ENCODE measurements around the gene YJU2. TPM values are rescaled to one million over a fixed set of nuclear protein-coding genes. Genes with fewer than 3 reads are reported as not detected.

Gene YJU2
- polyA plus RNA-seq, 1 donor from 2014 or later: 32.6 TPM

DNA sequence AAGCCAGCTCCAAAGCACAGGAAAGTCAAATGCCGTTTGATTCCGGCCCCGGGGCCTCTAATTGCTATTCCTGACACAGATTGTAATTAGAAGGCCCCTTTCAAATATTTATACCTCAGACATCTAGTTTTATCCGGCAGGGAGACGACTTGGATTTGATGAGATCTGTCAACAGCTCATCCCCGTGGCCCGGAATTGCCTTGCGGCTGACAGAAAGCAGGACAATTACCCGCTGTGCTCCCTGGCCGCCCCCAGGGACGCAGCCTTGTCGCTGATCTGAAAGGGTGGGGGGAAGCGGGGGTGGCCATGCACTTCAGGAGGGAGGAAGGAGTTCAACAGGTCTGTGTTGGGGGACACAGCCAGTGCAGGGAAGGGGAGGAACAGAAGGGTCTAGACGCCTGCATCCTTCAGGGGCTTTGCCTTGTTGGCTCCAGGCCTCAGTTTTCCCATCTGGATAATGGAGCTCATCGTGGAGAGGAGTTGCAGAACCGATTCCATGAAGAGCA, 30.4 kb downstream of the YJU2 start:
- Histone ChIP-seq H3K27ac (ENCODE audit: low read length) (peak overlapping the region; percentile 86), H3K9ac (ENCODE audit: low read length) (peak overlapping the region; percentile 56), H4K20me1 (ENCODE audit: insufficient read depth) (no peaks in the 10 kb centered on the region), H3K36me3 (ENCODE audit: insufficient read depth, low read length) (no peaks in the 10 kb centered on the region), H2AFZ (ENCODE audit: low read depth, low read length) (no peak overlapping the region), H3K9me2 (ENCODE audit: insufficient read depth, low read length) (no peaks in the 10 kb centered on the region), H3K79me2 (replicated peaks; ENCODE audit: insufficient read depth, low read length) (peaks cover 9% of the 10 kb centered on the region), H3K27me3 (ENCODE audit: insufficient read depth, low read depth, low read length) (no peaks in the 10 kb centered on the region), H3K4me3 (ENCODE audit: low read length) (peak overlapping the region; percentile 53), H3K4me2 (ENCODE audit: low read length) (peak overlapping the region; percentile 30), H3K9me3 (ENCODE audit: low read length) (no peaks in the 10 kb centered on the region), H3F3A (ENCODE audit: insufficient read depth, low read length, poor library complexity, severe bottlenecking) (no peaks in the 10 kb centered on the region)
- TF ChIP-seq MXI1 (conservative IDR thresholded peaks at IDR 0.05; ENCODE audit: poor library complexity, severe bottlenecking) (no peak), POLR2AphosphoS5 (IDR thresholded peaks at IDR 0.05) (peak; percentile 62), EZH2 (IDR thresholded peaks at IDR 0.05; ENCODE audit: borderline replicate concordance, insufficient read depth, low read length, poor library complexity, severe bottlenecking) (no peak), TAF1 (IDR thresholded peaks at IDR 0.05; ENCODE audit: low read depth) (no peak), SMC3 (conservative IDR thresholded peaks at IDR 0.05; ENCODE audit: poor library complexity) (no peak), EP300 (conservative IDR thresholded peaks at IDR 0.05; ENCODE audit: poor library complexity, severe bottlenecking) (peak; percentile 34), RAD21 (conservative IDR thresholded peaks at IDR 0.05) (no peak)
- TF ChIP-seq, protein P1, sequence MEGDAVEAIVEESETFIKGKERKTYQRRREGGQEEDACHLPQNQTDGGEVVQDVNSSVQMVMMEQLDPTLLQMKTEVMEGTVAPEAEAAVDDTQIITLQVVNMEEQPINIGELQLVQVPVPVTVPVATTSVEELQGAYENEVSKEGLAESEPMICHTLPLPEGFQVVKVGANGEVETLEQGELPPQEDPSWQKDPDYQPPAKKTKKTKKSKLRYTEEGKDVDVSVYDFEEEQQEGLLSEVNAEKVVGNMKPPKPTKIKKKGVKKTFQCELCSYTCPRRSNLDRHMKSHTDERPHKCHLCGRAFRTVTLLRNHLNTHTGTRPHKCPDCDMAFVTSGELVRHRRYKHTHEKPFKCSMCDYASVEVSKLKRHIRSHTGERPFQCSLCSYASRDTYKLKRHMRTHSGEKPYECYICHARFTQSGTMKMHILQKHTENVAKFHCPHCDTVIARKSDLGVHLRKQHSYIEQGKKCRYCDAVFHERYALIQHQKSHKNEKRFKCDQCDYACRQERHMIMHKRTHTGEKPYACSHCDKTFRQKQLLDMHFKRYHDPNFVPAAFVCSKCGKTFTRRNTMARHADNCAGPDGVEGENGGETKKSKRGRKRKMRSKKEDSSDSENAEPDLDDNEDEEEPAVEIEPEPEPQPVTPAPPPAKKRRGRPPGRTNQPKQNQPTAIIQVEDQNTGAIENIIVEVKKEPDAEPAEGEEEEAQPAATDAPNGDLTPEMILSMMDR (IDR thresholded peaks at IDR 0.05; ENCODE audit: poor library complexity, severe bottlenecking): no peak
- TF ChIP-seq, protein P2, sequence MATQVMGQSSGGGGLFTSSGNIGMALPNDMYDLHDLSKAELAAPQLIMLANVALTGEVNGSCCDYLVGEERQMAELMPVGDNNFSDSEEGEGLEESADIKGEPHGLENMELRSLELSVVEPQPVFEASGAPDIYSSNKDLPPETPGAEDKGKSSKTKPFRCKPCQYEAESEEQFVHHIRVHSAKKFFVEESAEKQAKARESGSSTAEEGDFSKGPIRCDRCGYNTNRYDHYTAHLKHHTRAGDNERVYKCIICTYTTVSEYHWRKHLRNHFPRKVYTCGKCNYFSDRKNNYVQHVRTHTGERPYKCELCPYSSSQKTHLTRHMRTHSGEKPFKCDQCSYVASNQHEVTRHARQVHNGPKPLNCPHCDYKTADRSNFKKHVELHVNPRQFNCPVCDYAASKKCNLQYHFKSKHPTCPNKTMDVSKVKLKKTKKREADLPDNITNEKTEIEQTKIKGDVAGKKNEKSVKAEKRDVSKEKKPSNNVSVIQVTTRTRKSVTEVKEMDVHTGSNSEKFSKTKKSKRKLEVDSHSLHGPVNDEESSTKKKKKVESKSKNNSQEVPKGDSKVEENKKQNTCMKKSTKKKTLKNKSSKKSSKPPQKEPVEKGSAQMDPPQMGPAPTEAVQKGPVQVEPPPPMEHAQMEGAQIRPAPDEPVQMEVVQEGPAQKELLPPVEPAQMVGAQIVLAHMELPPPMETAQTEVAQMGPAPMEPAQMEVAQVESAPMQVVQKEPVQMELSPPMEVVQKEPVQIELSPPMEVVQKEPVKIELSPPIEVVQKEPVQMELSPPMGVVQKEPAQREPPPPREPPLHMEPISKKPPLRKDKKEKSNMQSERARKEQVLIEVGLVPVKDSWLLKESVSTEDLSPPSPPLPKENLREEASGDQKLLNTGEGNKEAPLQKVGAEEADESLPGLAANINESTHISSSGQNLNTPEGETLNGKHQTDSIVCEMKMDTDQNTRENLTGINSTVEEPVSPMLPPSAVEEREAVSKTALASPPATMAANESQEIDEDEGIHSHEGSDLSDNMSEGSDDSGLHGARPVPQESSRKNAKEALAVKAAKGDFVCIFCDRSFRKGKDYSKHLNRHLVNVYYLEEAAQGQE (IDR thresholded peaks at IDR 0.05; ENCODE audit: borderline replicate concordance): no peak

DNA sequence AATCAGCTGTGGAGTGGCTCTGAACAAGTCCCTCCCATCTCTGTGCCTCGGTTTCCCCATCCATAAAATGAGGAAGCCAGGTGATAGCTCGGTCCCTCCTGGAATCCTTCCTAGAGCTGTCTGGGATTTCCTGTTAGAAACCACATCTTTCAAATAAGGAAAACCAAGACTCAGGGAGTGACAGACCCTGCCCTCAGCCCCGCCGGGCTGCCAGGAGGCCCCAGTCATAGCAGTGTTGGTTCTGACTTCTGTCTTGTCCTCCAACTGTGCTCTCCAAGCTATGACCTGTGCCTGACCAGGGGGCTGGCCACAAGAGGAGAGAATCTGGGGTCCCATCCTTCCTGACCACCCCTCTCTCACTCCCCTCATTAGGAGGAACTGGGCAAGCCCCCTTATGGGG, 31.1 kb downstream of the YJU2 start:
- Histone ChIP-seq H3K4me2 (ENCODE audit: low read length) (no peak overlapping the region), H3K27ac (ENCODE audit: low read length) (peak overlapping the region; percentile 86), H3K27me3 (ENCODE audit: insufficient read depth, low read depth, low read length) (no peaks in the 10 kb centered on the region), H3K79me2 (replicated peaks; ENCODE audit: insufficient read depth, low read length) (peaks cover 9% of the 10 kb centered on the region), H4K20me1 (ENCODE audit: insufficient read depth) (no peaks in the 10 kb centered on the region), H3K36me3 (ENCODE audit: insufficient read depth, low read length) (no peaks in the 10 kb centered on the region), H3K9me3 (ENCODE audit: low read length) (no peaks in the 10 kb centered on the region), H3K9me2 (ENCODE audit: insufficient read depth, low read length) (no peaks in the 10 kb centered on the region), H3K4me3 (ENCODE audit: low read length) (peak overlapping the region; percentile 89), H2AFZ (ENCODE audit: low read depth, low read length) (no peak overlapping the region), H3K9ac (ENCODE audit: low read length) (peak overlapping the region; percentile 92), H3F3A (ENCODE audit: insufficient read depth, low read length, poor library complexity, severe bottlenecking) (no peaks in the 10 kb centered on the region)
- no peak for TF ChIP-seq MXI1 (conservative IDR thresholded peaks at IDR 0.05; ENCODE audit: poor library complexity, severe bottlenecking)
- TF ChIP-seq, protein P2 (IDR thresholded peaks at IDR 0.05; ENCODE audit: borderline replicate concordance): no peak
- TF ChIP-seq EZH2 (IDR thresholded peaks at IDR 0.05; ENCODE audit: borderline replicate concordance, insufficient read depth, low read length, poor library complexity, severe bottlenecking): no peak
- TF ChIP-seq, protein P1 (IDR thresholded peaks at IDR 0.05; ENCODE audit: poor library complexity, severe bottlenecking): no peak
- no peak for TF ChIP-seq EP300 (conservative IDR thresholded peaks at IDR 0.05; ENCODE audit: poor library complexity, severe bottlenecking)
- TF ChIP-seq SMC3 (conservative IDR thresholded peaks at IDR 0.05; ENCODE audit: poor library complexity): no peak
- no peak for TF ChIP-seq POLR2AphosphoS5 (IDR thresholded peaks at IDR 0.05)
- no peak for TF ChIP-seq RAD21 (conservative IDR thresholded peaks at IDR 0.05)
- TF ChIP-seq TAF1 (IDR thresholded peaks at IDR 0.05; ENCODE audit: low read depth): no peak
